ENCODE results near the gene COL5A1. TPM values are rescaled to one million over a fixed set of nuclear protein-coding genes. Genes with fewer than 3 reads are reported as not detected.

COL5A1 gene
- total and polyA plus RNA-seq, 2 donors from 2014 or later = 2.4 to 23.8 TPM

GRCh38 chr9:134698587-134699342 is 57.2 kb downstream of the COL5A1 start:
- Histone ChIP-seq H3K27ac (ENCODE audit: low read depth in 2 of 2, low read length in 2 of 2) (no peak overlapping the region), H3K4me1 (ENCODE audit: control insufficient read depth in 2 of 3, insufficient read depth in 2 of 3, low read depth in 1 of 3, low read length in 3 of 3) (no peaks in the 10 kb centered on the region), H3K4me3 (ENCODE audit: low read length in 3 of 3) (no peak overlapping the region), H3K36me3 (ENCODE audit: control insufficient read depth in 2 of 3, insufficient read depth in 3 of 3, low read length in 3 of 3) (no peaks in the 10 kb centered on the region), H3K9ac (ENCODE audit: low read length in 3 of 3) (no peak overlapping the region), H3K27me3 (ENCODE audit: control insufficient read depth, insufficient read depth, low read length) (no peaks in the 10 kb centered on the region), H3K9me3 (ENCODE audit: control insufficient read depth in 2 of 3, insufficient read depth in 1 of 3, low read length in 3 of 3) (no peaks in the 10 kb centered on the region)
- intact Hi-C loops (cut with DNase I) = no loop called here
- DNase-seq (peak in 4 of 5 donors; percentile 77 to 86 (median 80)), FAIRE-seq (no peak)
- peak; percentile 93 for TF ChIP-seq CTCF (IDR thresholded peaks at IDR 0.05; ENCODE audit: borderline replicate concordance, extremely low read depth, insufficient read depth)

- Histone ChIP-seq H3K4me3 (ENCODE audit: low read length in 3 of 3) (no peak overlapping the region), H3K36me3 (ENCODE audit: control insufficient read depth in 2 of 3, insufficient read depth in 3 of 3, low read length in 3 of 3) (no peaks in the 10 kb centered on the region), H3K27ac (ENCODE audit: low read depth in 2 of 2, low read length in 2 of 2) (no peak overlapping the region), H3K4me1 (ENCODE audit: control insufficient read depth in 2 of 3, insufficient read depth in 2 of 3, low read depth in 1 of 3, low read length in 3 of 3) (no peaks in the 10 kb centered on the region), H3K9me3 (ENCODE audit: control insufficient read depth in 2 of 3, insufficient read depth in 1 of 3, low read length in 3 of 3) (no peaks in the 10 kb centered on the region), H3K27me3 (ENCODE audit: control insufficient read depth, insufficient read depth, low read length) (no peaks in the 10 kb centered on the region), H3K9ac (ENCODE audit: low read length in 3 of 3) (no peak overlapping the region)
- peak in 1 of 5 donors; percentile 17 for DNase-seq
- no peak for FAIRE-seq
- no peak for TF ChIP-seq CTCF (IDR thresholded peaks at IDR 0.05; ENCODE audit: borderline replicate concordance, extremely low read depth, insufficient read depth)
- intact Hi-C loops (cut with DNase I) = no loop called here
These were observed 57.7 kb downstream of the COL5A1 start for GRCh38 chr9:134699343-134699740.

- TF ChIP-seq CTCF (IDR thresholded peaks at IDR 0.05; ENCODE audit: borderline replicate concordance, extremely low read depth, insufficient read depth) = no peak
- DNase-seq (no peak), FAIRE-seq (no peak)
- no peak overlapping the region for H3K9ac ChIP-seq (ENCODE audit: low read length in 3 of 3)
- no peak overlapping the region for H3K4me3 ChIP-seq (ENCODE audit: low read length in 3 of 3)
- H3K27ac ChIP-seq (ENCODE audit: low read depth in 2 of 2, low read length in 2 of 2) = no peak overlapping the region
- no peaks in the 10 kb centered on the region for H3K27me3 ChIP-seq (ENCODE audit: control insufficient read depth, insufficient read depth, low read length)
- no peaks in the 10 kb centered on the region for H3K9me3 ChIP-seq (ENCODE audit: control insufficient read depth in 2 of 3, insufficient read depth in 1 of 3, low read length in 3 of 3)
- no peaks in the 10 kb centered on the region for H3K36me3 ChIP-seq (ENCODE audit: control insufficient read depth in 2 of 3, insufficient read depth in 3 of 3, low read length in 3 of 3)
- no peaks in the 10 kb centered on the region for H3K4me1 ChIP-seq (ENCODE audit: control insufficient read depth in 2 of 3, insufficient read depth in 2 of 3, low read depth in 1 of 3, low read length in 3 of 3)
- intact Hi-C loops (cut with DNase I) = no loop called here
These were observed 59.2 kb downstream of the COL5A1 start for GRCh38 chr9:134700636-134701350.
